OCI-LY1 (cell line): ENCODE results near the gene NREP.

Experiments used
- CTCF ChIP-seq: fragments of 200-600 bp; sonication (generic), shearing (Covaris generic); IDR thresholded peaks from 2 replicates; pipeline ENCODE4 v1.5.1; 2017; ENCODE audit warnings: mild to moderate bottlenecking, antibody characterized with exemption, low read length, moderate library complexity, mixed read lengths
- EZH2 ChIP-seq: fragments of 200-600 bp; sonication (generic), shearing (Covaris generic); IDR thresholded peaks from 2 replicates; pipeline ENCODE4 v1.8.0; 2017; ENCODE audit warnings: borderline replicate concordance, mixed run types, mild to moderate bottlenecking, antibody characterized with exemption, low read length, moderate library complexity, mixed read lengths

- TF ChIP-seq CTCF (no peak), EZH2 (no peak)
Measured at GRCh38 chr5:111691508-111691907, 65.5 kb downstream of the NREP start.
